Lower leg skin (tissue), 3 donors: ENCODE results near the gene PUM2.

Experiments used
- POLR2A ChIP-seq, 2 donors: fragments of 450-650 bp; IDR thresholded peaks; one replicate each; pipeline ENCODE4 v1.6.1; 2016 to 2017; ENCODE audit warnings: antibody characterized with exemption in 2 of 2, mild to moderate bottlenecking in 1 of 2, moderate library complexity in 1 of 2
- TF ChIP-seq, protein P1 (sequence below), 3 donors: fragments of 450-650 bp; IDR thresholded peaks; one replicate each; pipeline ENCODE4 v1.5.1; 2016; ENCODE audit warnings: antibody characterized with exemption in 3 of 3, mild to moderate bottlenecking in 3 of 3, moderate library complexity in 2 of 3

- TF ChIP-seq POLR2A (IDR thresholded peaks at IDR 0.05): no peak
- TF ChIP-seq, protein P1, sequence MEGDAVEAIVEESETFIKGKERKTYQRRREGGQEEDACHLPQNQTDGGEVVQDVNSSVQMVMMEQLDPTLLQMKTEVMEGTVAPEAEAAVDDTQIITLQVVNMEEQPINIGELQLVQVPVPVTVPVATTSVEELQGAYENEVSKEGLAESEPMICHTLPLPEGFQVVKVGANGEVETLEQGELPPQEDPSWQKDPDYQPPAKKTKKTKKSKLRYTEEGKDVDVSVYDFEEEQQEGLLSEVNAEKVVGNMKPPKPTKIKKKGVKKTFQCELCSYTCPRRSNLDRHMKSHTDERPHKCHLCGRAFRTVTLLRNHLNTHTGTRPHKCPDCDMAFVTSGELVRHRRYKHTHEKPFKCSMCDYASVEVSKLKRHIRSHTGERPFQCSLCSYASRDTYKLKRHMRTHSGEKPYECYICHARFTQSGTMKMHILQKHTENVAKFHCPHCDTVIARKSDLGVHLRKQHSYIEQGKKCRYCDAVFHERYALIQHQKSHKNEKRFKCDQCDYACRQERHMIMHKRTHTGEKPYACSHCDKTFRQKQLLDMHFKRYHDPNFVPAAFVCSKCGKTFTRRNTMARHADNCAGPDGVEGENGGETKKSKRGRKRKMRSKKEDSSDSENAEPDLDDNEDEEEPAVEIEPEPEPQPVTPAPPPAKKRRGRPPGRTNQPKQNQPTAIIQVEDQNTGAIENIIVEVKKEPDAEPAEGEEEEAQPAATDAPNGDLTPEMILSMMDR (IDR thresholded peaks at IDR 0.05): no peak
Observed at GRCh38 chr2:20355131-20355530, 4.5 kb upstream of the PUM2 start.
